ENCODE data around the gene ARID1B. TPM values are rescaled to one million over a fixed set of nuclear protein-coding genes. Genes with fewer than 3 reads are reported as not detected.

The ARID1B gene
- total and polyA plus RNA-seq, 2 of the 4 experiments (the other 2 are of a cell fraction), result 14.5 to 20.1 TPM

DNA sequence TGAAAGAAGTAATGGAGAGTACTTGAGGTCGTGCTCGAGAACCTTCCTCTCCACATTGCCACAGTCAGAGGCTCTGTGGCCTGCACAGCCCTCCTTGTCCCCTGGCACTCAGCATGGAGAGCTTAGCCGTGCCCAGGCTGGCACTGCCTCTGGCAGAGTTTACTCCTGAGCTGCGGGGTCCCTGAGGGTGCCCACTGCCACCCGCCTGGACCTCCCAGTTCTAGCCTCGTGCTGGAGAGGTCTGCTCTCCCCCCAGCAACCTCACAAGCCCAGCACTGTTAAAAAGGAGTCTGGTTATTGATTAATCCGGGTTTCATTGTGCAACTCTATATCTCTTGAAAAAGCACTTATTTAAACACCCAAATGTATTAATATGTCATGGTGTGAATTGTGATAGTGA is 319.3 kb downstream of the ARID1B start:
- H2AK5ac ChIP-seq (ENCODE audit: low read depth, low read length), result no peak overlapping the region
- no peaks in the 10 kb centered on the region for H4K20me1 ChIP-seq (ENCODE audit: insufficient read depth, low read length)
- no peak for ATAC-seq (ENCODE audit: low read depth)
- DNase-seq, result no peak
- no peak overlapping the region for H3K56ac ChIP-seq (ENCODE audit: extremely low read depth, insufficient read depth, low read length)
- no peak overlapping the region for H2BK5ac ChIP-seq (ENCODE audit: low read depth, low read length, poor library complexity, severe bottlenecking)
- H3K14ac ChIP-seq (replicated peaks; ENCODE audit: low read depth, low read length), result no peak overlapping the region
- no peak overlapping the region for H4K8ac ChIP-seq (ENCODE audit: low read depth in 2 of 2, low read length in 2 of 2)
- peaks cover 32 to 49% of the 10 kb centered on the region in 2 experiments for H3K79me1 ChIP-seq (ENCODE audit: low read depth in 1 of 2, low read length in 2 of 2)
- no peaks in the 10 kb centered on the region for H3K9me3 ChIP-seq (ENCODE audit: control insufficient read depth, insufficient read depth, low read length)
- H2AFZ ChIP-seq (replicated peaks; ENCODE audit: low read length, poor library complexity), result no peak overlapping the region
- no peaks in the 10 kb centered on the region for H3K27me3 ChIP-seq (ENCODE audit: control insufficient read depth, insufficient read depth, low read length)
- H3K4me2 ChIP-seq (ENCODE audit: low read depth, low read length), result no peak overlapping the region
- BruUV-seq (replicated peaks), result no TSS peak
- H3K4ac ChIP-seq (ENCODE audit: low read depth, low read length), result no peak overlapping the region
- intact Hi-C loops (cut with micrococcal nuclease), result no loop called here
- no peak overlapping the region for H4K91ac ChIP-seq (ENCODE audit: insufficient read depth, low read depth, low read length)
- H3K23ac ChIP-seq (ENCODE audit: low read depth, low read length), result no peak overlapping the region
- no peak for TF ChIP-seq FOS (IDR thresholded peaks at IDR 0.05; ENCODE audit: low read depth, low read length)
- TF ChIP-seq SMC3 (IDR thresholded peaks at IDR 0.05; ENCODE audit: low read depth, low read length), result no peak
- TF ChIP-seq RFX5 (IDR thresholded peaks at IDR 0.05; ENCODE audit: low read depth, low read length), result no peak
- TF ChIP-seq, protein P1, sequence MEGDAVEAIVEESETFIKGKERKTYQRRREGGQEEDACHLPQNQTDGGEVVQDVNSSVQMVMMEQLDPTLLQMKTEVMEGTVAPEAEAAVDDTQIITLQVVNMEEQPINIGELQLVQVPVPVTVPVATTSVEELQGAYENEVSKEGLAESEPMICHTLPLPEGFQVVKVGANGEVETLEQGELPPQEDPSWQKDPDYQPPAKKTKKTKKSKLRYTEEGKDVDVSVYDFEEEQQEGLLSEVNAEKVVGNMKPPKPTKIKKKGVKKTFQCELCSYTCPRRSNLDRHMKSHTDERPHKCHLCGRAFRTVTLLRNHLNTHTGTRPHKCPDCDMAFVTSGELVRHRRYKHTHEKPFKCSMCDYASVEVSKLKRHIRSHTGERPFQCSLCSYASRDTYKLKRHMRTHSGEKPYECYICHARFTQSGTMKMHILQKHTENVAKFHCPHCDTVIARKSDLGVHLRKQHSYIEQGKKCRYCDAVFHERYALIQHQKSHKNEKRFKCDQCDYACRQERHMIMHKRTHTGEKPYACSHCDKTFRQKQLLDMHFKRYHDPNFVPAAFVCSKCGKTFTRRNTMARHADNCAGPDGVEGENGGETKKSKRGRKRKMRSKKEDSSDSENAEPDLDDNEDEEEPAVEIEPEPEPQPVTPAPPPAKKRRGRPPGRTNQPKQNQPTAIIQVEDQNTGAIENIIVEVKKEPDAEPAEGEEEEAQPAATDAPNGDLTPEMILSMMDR (conservative IDR thresholded peaks at IDR 0.05; ENCODE audit: low read depth, low read length), result no peak
- no peak for TF ChIP-seq NFE2L2 (IDR thresholded peaks at IDR 0.05; ENCODE audit: low read depth, low read length)
- TF ChIP-seq CEBPB (IDR thresholded peaks at IDR 0.05; ENCODE audit: low read depth, low read length), result no peak
- no peak for TF ChIP-seq MAZ (IDR thresholded peaks at IDR 0.05; ENCODE audit: borderline replicate concordance, low read depth, low read length)
- in situ Hi-C loops (cut with MboI; ENCODE audit: low sequenced_read_pairs), result no loop called here
- H2BK120ac ChIP-seq (ENCODE audit: low read depth, low read length), result no peak overlapping the region
- no peak overlapping the region for H4K5ac ChIP-seq (ENCODE audit: low read depth, low read length)
- H2BK20ac ChIP-seq (ENCODE audit: low read depth, low read length), result no peak overlapping the region
- H3K27ac ChIP-seq (ENCODE audit: insufficient read depth, low read length), result no peak overlapping the region
- H3K18ac ChIP-seq (ENCODE audit: low read depth, low read length), result no peak overlapping the region
- ChIA-PET CTCF (interaction anchor here (1.1 kb wide), 1 partner anchor 11 kb away, joined by 4 read pairs; no protein-coding TSS in a partner anchor), POLR2A (ENCODE audit: unreplicated experiment) (no interaction called here)
- no peak overlapping the region for H3K9ac ChIP-seq (ENCODE audit: low read depth, low read length)
- no CpG with 5 or more reads among the region's 7 CpGs for WGBS, 2 experiments (ENCODE audit: extremely low coverage in 2 of 2, insufficient read length in 1 of 2)
- no peak overlapping the region for H2BK15ac ChIP-seq (ENCODE audit: low read depth, low read length)
- H3K36me3 ChIP-seq (ENCODE audit: control insufficient read depth, insufficient read depth, low read length), result peaks cover 8% of the 10 kb centered on the region; the same call in 1 of the 2 replicates
- H3K4me3 ChIP-seq (ENCODE audit: insufficient read depth, low read depth, low read length), result no peak overlapping the region
- H3K9me1 ChIP-seq (ENCODE audit: insufficient read depth, low read length), result peaks cover 2% of the 10 kb centered on the region; the same call in 1 of the 2 replicates
- H3K4me1 ChIP-seq (ENCODE audit: control insufficient read depth, insufficient read depth, low read length), result no peaks in the 10 kb centered on the region
- no peak overlapping the region for H2AK9ac ChIP-seq (replicated peaks; ENCODE audit: low read depth, low read length, poor library complexity)
- dilution Hi-C loops (cut with HindIII; ENCODE audit: low sequenced_read_pairs, unreplicated experiment), result no loop called here

Data from IMR-90 (cell line).